HCT116 (cell line): ENCODE results near the gene AK4. TPM values are rescaled to one million over a fixed set of nuclear protein-coding genes. Genes with fewer than 3 reads are reported as not detected.
A peak's percentile ranks its signal among the peaks of the same experiment; 100 is the strongest.

ENCODE experiments used
- ATAC-seq: fragments of 200-7000 bp; cut with Tn5 transposase; 2 replicates; pipeline ENCODE4 v1.9.1; 2020; ENCODE audit warnings: mild to moderate bottlenecking, moderate library complexity
- BruUV-seq: library from RNA; stranded (reverse); fragments of 400-500 nt; replicated peaks from 2 replicates; lab custom pipeline; 2021; lab: Mats Ljungman, UMichigan
- CTCF ChIA-PET: fragments of 300-600 bp; sonication (Branson Sonifier 250); formaldehyde crosslinking; loops from one replicate; lab custom pipeline; 2021; ENCODE audit warnings: antibody characterized with exemption; lab: Charles Lee
- POLR2A ChIA-PET: fragments of 300-600, 350-600 bp; sonication (Branson Sonifier 250); formaldehyde crosslinking; loops from one replicate; lab custom pipeline; 2021; ENCODE audit warnings: antibody characterized with exemption; lab: Charles Lee
- RAD21 ChIA-PET, 2 experiments: fragments of 300-600 bp; sonication (Branson Sonifier 250); formaldehyde crosslinking; loops; one replicate each; lab custom pipeline; 2023; ENCODE audit warnings: low total read pairs in 2 of 2; ENCODE audit not compliant: uncharacterized antibody in 2 of 2, unreplicated experiment in 2 of 2, low non-redundant PET in 1 of 2; lab: Charles Lee
- DNase-seq: peaks from one replicate; pipeline ENCODE4 v3.0.0-alpha.2; 2010; ENCODE audit warnings: low read depth, low spot score
- H2AFZ ChIP-seq: fragments of 200-600 bp; shearing (Covaris generic), sonication (generic); 2 replicates; pipeline ENCODE4 v1.6.1; 2017; ENCODE audit warnings: low read depth, mixed run types, mixed read lengths, antibody characterized with exemption, low read length; ENCODE audit not compliant: poor library complexity, severe bottlenecking
- H3K27ac ChIP-seq: 2 replicates; pipeline ENCODE4 v1.5.1; 2012; ENCODE audit warnings: low read depth, low read length
- H3K27me3 ChIP-seq: fragments of 200-600 bp; sonication (generic); 2 replicates; pipeline ENCODE4 v1.6.1; 2016; ENCODE audit warnings: mixed run types, low read length, mixed read lengths; ENCODE audit not compliant: insufficient read depth
- H3K36me3 ChIP-seq, 2 experiments: fragments of 200-500 bp in 1 of 2; fragments of 200-600 bp in 1 of 2; sonication (Bioruptor generic) in 1 of 2; sonication (generic) in 1 of 2; 2 replicates each; pipeline versions ENCODE4 v1.5.1 to v1.6.1; 2014 to 2016; ENCODE audit warnings: low read length in 2 of 2, inconsistent platforms in 1 of 2, mixed read lengths in 1 of 2, mixed run types in 1 of 2; ENCODE audit not compliant: insufficient read depth in 2 of 2, control insufficient read depth in 1 of 2
- H3K4me1 ChIP-seq, 2 experiments: fragments of 200-600 bp in 1 of 2; sonication (generic) in 1 of 2; 2 replicates each; pipeline versions ENCODE4 v1.5.1 to v1.6.1; 2012 to 2017; ENCODE audit warnings: low read length in 2 of 2, inconsistent platforms in 1 of 2, mild to moderate bottlenecking in 1 of 2, mixed read lengths in 1 of 2, mixed run types in 1 of 2, moderate library complexity in 1 of 2; ENCODE audit not compliant: insufficient read depth in 2 of 2, control insufficient read depth in 1 of 2
- H3K4me2 ChIP-seq: fragments of 200-600 bp; sonication (generic); 2 replicates; pipeline ENCODE4 v1.6.1; 2017; ENCODE audit warnings: mixed run types, low read length, mixed read lengths
- H3K4me3 ChIP-seq, 2 experiments: fragments of 200-600 bp in 1 of 2; sonication (generic) in 1 of 2; replicated peaks in 1 of 2; 2 replicates each; pipeline ENCODE4 v1.5.1; 2011 to 2016; ENCODE audit warnings: low read length in 2 of 2, control low read depth in 1 of 2, low read depth in 1 of 2, mild to moderate bottlenecking in 1 of 2, mixed read lengths in 1 of 2, mixed run types in 1 of 2
- H3K79me2 ChIP-seq: fragments of 200-600 bp; sonication (generic); 2 replicates; pipeline ENCODE4 v1.6.1; 2017; ENCODE audit warnings: mild to moderate bottlenecking, mixed run types, low read length, moderate library complexity, mixed read lengths; ENCODE audit not compliant: insufficient read depth
- H3K9ac ChIP-seq: fragments of 200-600 bp; sonication (generic); 2 replicates; pipeline ENCODE4 v1.6.1; 2016; ENCODE audit warnings: low read length, mixed read lengths
- H3K9me2 ChIP-seq: fragments of 200-600 bp; sonication (generic), shearing (Covaris generic); 2 replicates; pipeline ENCODE4 v1.6.1; 2017; ENCODE audit warnings: mixed run types, mild to moderate bottlenecking, moderate library complexity; ENCODE audit not compliant: insufficient read depth
- H3K9me3 ChIP-seq, 2 experiments: fragments of 200-500 bp in 1 of 2; fragments of 200-600 bp in 1 of 2; sonication (Bioruptor generic) in 1 of 2; sonication (generic) in 1 of 2; 2 replicates each; pipeline ENCODE4 v1.6.1; 2014 to 2017; ENCODE audit warnings: low read length in 2 of 2, mixed read lengths in 2 of 2, inconsistent platforms in 1 of 2, low read depth in 1 of 2, mild to moderate bottlenecking in 1 of 2, mixed run types in 1 of 2, moderate library complexity in 1 of 2; ENCODE audit not compliant: control insufficient read depth in 1 of 2, insufficient read depth in 1 of 2
- H4K20me1 ChIP-seq: fragments of 200-600 bp; sonication (generic), shearing (Covaris generic); 2 replicates; pipeline ENCODE4 v1.6.1; 2017; ENCODE audit warnings: mixed run types, mild to moderate bottlenecking, moderate library complexity; ENCODE audit not compliant: insufficient read depth
- CTCF ChIP-seq, 3 experiments: fragments of 200-600 bp in 1 of 3; sonication (generic) in 1 of 3; IDR thresholded peaks in 2 of 3; conservative IDR thresholded peaks in 1 of 3; 2 replicates each; pipeline ENCODE4 v1.5.1; 2012 to 2017; ENCODE audit warnings: low read depth in 2 of 3, low read length in 2 of 3, antibody characterized with exemption in 1 of 3, borderline replicate concordance in 1 of 3, control low read depth in 1 of 3, mild to moderate bottlenecking in 1 of 3, mixed read lengths in 1 of 3, mixed run types in 1 of 3, moderate library complexity in 1 of 3; ENCODE audit not compliant: insufficient read depth in 1 of 3
- EGR1 ChIP-seq: IDR thresholded peaks from 2 replicates; pipeline ENCODE4 v1.6.1; 2012; ENCODE audit warnings: low read depth
- POLR2AphosphoS5 ChIP-seq: IDR thresholded peaks from 2 replicates; pipeline ENCODE4 v1.6.1; 2011; ENCODE audit warnings: mild to moderate bottlenecking, low read depth, low read length, moderate library complexity
- REST ChIP-seq: IDR thresholded peaks from 2 replicates; pipeline ENCODE4 v1.6.1; 2012; ENCODE audit warnings: low read depth
- SIN3A ChIP-seq: IDR thresholded peaks from 2 replicates; pipeline ENCODE4 v1.6.1; 2012; ENCODE audit warnings: low read depth
- ZFX ChIP-seq: fragments of 450-650 bp; IDR thresholded peaks from 2 replicates; pipeline ENCODE4 v1.6.1; 2017
- ZNF274 ChIP-seq: fragments of 200-500 bp; sonication (Bioruptor generic); IDR thresholded peaks from 2 replicates; pipeline ENCODE4 v1.6.1; 2014; ENCODE audit warnings: mild to moderate bottlenecking, low read depth, low read length, inconsistent platforms
- intact Hi-C: fragments of 100-400 bp; cut with micrococcal nuclease; formaldehyde crosslinking; loops from 2 replicates; pipeline ENCODE4 v1.10.0; 2022
- total RNA-seq: library from RNA; stranded (reverse); gene quantifications from one replicate; pipeline ENCODE4 v1.2.1, GENCODE V29; 2021; ENCODE audit not compliant: unreplicated experiment

The AK4 gene
- total RNA-seq, 1 experiment from 2014 or later: 51.5 TPM

GRCh38 chr1:65264197-65264929 is 116.4 kb downstream of the AK4 start:
- intact Hi-C loops: no loop called here
- POLR2A ChIA-PET: no interaction called here
- Histone ChIP-seq H3K36me3 (no peaks in the 10 kb centered on the region), H3K4me1 (peaks cover 0 to 14% of the 10 kb centered on the region in 2 experiments; a peak in 3 of 4 replicates), H3K9me2 (no peaks in the 10 kb centered on the region), H4K20me1 (no peaks in the 10 kb centered on the region), H3K4me3 (no peak overlapping the region), H3K79me2 (no peaks in the 10 kb centered on the region), H3K27me3 (no peaks in the 10 kb centered on the region), H3K9ac (no peak overlapping the region), H2AFZ (no peak overlapping the region), H3K9me3 (no peaks in the 10 kb centered on the region), H3K4me2 (no peak overlapping the region), H3K27ac (no peak overlapping the region)
- TF ChIP-seq SIN3A (no peak), ZFX (no peak), CTCF (IDR thresholded peaks at IDR 0.05 in 2 of 3, conservative IDR thresholded peaks at IDR 0.05 in 1 of 3; ENCODE audit: borderline replicate concordance in 1 of 3, insufficient read depth in 1 of 3, low read depth in 2 of 3, low read length in 2 of 3) (no peak)
- RAD21 ChIA-PET: no interaction called here
- CTCF ChIA-PET: no interaction called here
- ATAC-seq (peak; percentile 40; the same call in 1 of the 2 replicates), DNase-seq (no peak)
- BruUV-seq: no TSS peak

- Histone ChIP-seq H3K9ac (no peak overlapping the region), H3K27ac (no peak overlapping the region), H3K4me2 (no peak overlapping the region), H3K9me3 (no peaks in the 10 kb centered on the region), H3K79me2 (no peaks in the 10 kb centered on the region), H2AFZ (no peak overlapping the region), H3K4me1 (peaks cover 0 to 11% of the 10 kb centered on the region in 2 experiments; a peak in 3 of 4 replicates), H3K9me2 (no peaks in the 10 kb centered on the region), H3K36me3 (no peaks in the 10 kb centered on the region), H4K20me1 (no peaks in the 10 kb centered on the region), H3K27me3 (no peaks in the 10 kb centered on the region), H3K4me3 (no peak overlapping the region)
- POLR2A ChIA-PET: no interaction called here
- RAD21 ChIA-PET: no interaction called here
- no peak for DNase-seq
- CTCF ChIA-PET: no interaction called here
- TF ChIP-seq POLR2AphosphoS5: no peak
- no peak for TF ChIP-seq CTCF (IDR thresholded peaks at IDR 0.05 in 2 of 3, conservative IDR thresholded peaks at IDR 0.05 in 1 of 3; ENCODE audit: borderline replicate concordance in 1 of 3, insufficient read depth in 1 of 3, low read depth in 2 of 3, low read length in 2 of 3)
- no peak for TF ChIP-seq ZNF274
- TF ChIP-seq EGR1: no peak
- no peak for TF ChIP-seq REST
- intact Hi-C loops: no loop called here
- no TSS peak for BruUV-seq
- no peak for ATAC-seq
Measured at GRCh38 chr1:65265296-65265650, 117.3 kb downstream of the AK4 start.
